BLaER1 treated with 17β-estradiol and CSF1 and Interleukin-3, amounts not matched to agents 10 nM and 100 nM (cell line): ENCODE results near the gene RABL3.
"Not testable (repeated sequence)": the region's sequence is repeated elsewhere in the genome, so short reads cannot be mapped to it uniquely, and the experiment has no call there.

Experiments
- H3K27ac ChIP-seq, 11 experiments: shearing (Covaris generic); formaldehyde crosslinking; 2 replicates each; pipeline ENCODE4 v1.8.1; 2022
- H3K27me3 ChIP-seq, 11 experiments: shearing (Covaris generic); formaldehyde crosslinking; 2 replicates each; pipeline ENCODE4 v1.8.1; 2022
- H3K36me3 ChIP-seq, 11 experiments: shearing (Covaris generic); formaldehyde crosslinking; 2 replicates each; pipeline ENCODE4 v1.8.1; 2022
- H3K4me1 ChIP-seq, 10 experiments: shearing (Covaris generic); formaldehyde crosslinking; 2 replicates each; pipeline ENCODE4 v1.8.1; 2022
- H3K4me2 ChIP-seq, 11 experiments: shearing (Covaris generic); formaldehyde crosslinking; 2 replicates each; pipeline ENCODE4 v1.8.1; 2022
- H3K4me3 ChIP-seq, 10 experiments: shearing (Covaris generic); formaldehyde crosslinking; 2 replicates each; pipeline ENCODE4 v1.8.1; 2022
- H3K9ac ChIP-seq, 11 experiments: shearing (Covaris generic); formaldehyde crosslinking; 2 replicates each; pipeline ENCODE4 v1.8.1; 2022
- H3K9me3 ChIP-seq, 11 experiments: shearing (Covaris generic); formaldehyde crosslinking; replicated peaks in 1 of 11; 2 replicates each; pipeline ENCODE4 v1.8.1; 2022
- H4K20me1 ChIP-seq, 11 experiments: shearing (Covaris generic); formaldehyde crosslinking; 2 replicates each; pipeline ENCODE4 v1.8.1; 2022
- Cebpa-rat ChIP-seq, 11 experiments: shearing (Covaris generic); IDR thresholded peaks; 2 replicates each; pipeline ENCODE4 v1.8.1; 2022

RABL3 gene

DNA sequence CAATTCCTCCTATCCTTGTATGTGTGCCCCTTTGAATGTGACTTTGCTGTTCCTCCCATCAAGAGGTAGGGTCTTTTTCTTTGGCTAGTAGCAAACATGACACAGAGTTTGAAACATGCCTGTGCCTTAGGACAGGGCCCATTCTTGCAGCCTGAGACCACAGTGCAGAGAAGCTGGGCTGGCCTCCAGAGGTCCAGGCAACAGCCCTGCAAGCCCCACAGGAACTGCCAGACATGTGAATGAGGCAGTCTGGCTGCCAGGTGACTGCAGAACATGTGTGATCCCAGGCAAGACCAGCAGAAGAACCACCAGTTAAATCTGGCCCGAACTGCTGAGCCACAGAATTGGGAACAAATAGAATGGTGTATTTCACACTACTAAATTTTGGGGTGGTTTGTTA, 59.1 kb downstream of the RABL3 start:
- H3K27ac ChIP-seq, result no peak overlapping the region

DNA sequence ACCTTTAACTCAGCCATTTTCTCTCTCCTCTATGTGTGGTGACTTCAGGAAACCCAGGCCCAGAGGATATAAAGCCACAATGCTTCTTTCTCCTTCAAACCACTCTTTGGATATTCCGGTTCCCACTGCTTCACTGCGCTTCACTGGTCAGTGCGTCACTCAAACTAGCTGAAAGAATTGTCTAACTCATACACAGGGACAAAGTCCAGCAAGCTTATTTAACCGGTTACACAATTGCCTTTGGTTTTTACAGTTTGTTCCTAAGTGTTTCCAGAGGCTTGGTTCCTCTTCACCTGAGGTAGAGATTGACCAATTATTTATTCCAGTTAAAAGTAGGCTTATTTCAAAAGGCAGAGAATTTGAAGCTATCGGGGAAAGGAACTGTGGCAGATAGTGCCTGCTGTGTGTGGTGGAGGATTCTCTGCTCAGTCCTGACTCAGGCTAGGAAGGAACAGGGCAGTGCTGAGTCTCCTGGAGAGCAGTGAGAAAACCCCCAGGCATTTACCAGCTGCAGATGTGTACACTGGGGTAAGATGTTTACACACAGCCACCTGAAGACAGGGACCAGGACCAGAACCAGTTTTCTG, 60.1 kb downstream of the RABL3 start, which contains the start of gene HGD:
Gene HGD (minus strand): TSS at position 145 of the 587 bp plus-strand sequence. CDS start 128 bp downstream, at position 17.
- Histone ChIP-seq H3K9me3 (peaks cover 0 to 13% (median 10%) of the 10 kb centered on the region in 11 experiments; a peak in 17 of 22 replicates), H3K27me3 (no peaks in the 10 kb centered on the region), H3K27ac (no peak within 1 kb of the TSS), H3K4me2 (no peak within 1 kb of the TSS), H3K4me3 (no peak within 1 kb of the TSS), H3K36me3 (peaks cover 0 to 15% (median 0%) of the 10 kb centered on the region in 11 experiments; a peak in 3 of 22 replicates), H4K20me1 (no peaks in the 10 kb centered on the region), H3K9ac (no peak within 1 kb of the TSS), H3K4me1 (peaks cover 0 to 36% (median 18%) of the 10 kb centered on the region in 10 experiments; a peak in 15 of 20 replicates)
- TF ChIP-seq Cebpa-rat (IDR thresholded peaks at IDR 0.05), result no peak

More for the DNA sequence above, 59.1 kb downstream of the RABL3 start:
- Histone ChIP-seq H3K4me3 (no peak overlapping the region), H3K4me1 (peaks cover 0 to 38% (median 16%) of the 10 kb centered on the region in 10 experiments; a peak in 15 of 20 replicates), H4K20me1 (no peaks in the 10 kb centered on the region), H3K27me3 (no peaks in the 10 kb centered on the region), H3K9me3 (peaks cover 0 to 2% (median 0%) of the 10 kb centered on the region in 11 experiments; a peak in 2 of 22 replicates), H3K36me3 (peaks cover 0 to 17% (median 0%) of the 10 kb centered on the region in 11 experiments; a peak in 4 of 22 replicates), H3K9ac (no peak overlapping the region), H3K4me2 (no peak overlapping the region)
- TF ChIP-seq Cebpa-rat (IDR thresholded peaks at IDR 0.05), result no peak

DNA sequence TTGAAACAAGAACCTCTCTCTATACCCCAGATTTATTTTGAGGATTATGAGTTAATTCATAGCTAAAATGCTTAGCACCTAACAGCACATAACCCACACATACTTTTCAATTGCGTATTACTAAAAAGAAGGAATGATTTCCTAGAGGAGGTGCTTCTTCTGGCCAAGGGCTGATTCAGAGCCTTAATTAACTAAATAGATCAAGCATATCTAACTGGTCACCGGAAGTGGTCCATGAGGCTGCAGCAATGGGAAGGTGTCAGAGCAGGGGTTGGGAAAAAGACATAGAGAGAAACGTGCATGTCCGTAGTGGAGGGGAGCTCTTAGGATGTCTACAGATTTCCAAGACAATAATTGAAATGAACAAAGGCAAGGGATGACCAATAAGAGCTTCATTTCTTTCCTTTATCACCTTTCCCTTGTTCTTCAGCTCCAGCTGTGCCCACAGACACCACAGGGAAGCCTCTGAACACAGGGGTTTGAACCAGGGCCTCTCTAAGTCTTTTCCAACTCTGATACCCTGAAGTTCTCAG, 60.7 kb downstream of the RABL3 start:
- H3K9ac ChIP-seq, result no peak overlapping the region
- no peak overlapping the region for H3K27ac ChIP-seq
- H3K36me3 ChIP-seq, result peaks cover 0 to 13% (median 0%) of the 10 kb centered on the region in 11 experiments; a peak in 2 of 22 replicates
- no peak overlapping the region for H3K4me3 ChIP-seq
- H3K27me3 ChIP-seq, result no peaks in the 10 kb centered on the region
- no peak overlapping the region for H3K4me2 ChIP-seq
- TF ChIP-seq Cebpa-rat (IDR thresholded peaks at IDR 0.05), result no peak
- peaks cover 0 to 16% (median 11%) of the 10 kb centered on the region in 11 experiments; a peak in 17 of 22 replicates for H3K9me3 ChIP-seq
- no peaks in the 10 kb centered on the region for H4K20me1 ChIP-seq
- H3K4me1 ChIP-seq, result peaks cover 0 to 35% (median 18%) of the 10 kb centered on the region in 10 experiments; a peak in 15 of 20 replicates

DNA sequence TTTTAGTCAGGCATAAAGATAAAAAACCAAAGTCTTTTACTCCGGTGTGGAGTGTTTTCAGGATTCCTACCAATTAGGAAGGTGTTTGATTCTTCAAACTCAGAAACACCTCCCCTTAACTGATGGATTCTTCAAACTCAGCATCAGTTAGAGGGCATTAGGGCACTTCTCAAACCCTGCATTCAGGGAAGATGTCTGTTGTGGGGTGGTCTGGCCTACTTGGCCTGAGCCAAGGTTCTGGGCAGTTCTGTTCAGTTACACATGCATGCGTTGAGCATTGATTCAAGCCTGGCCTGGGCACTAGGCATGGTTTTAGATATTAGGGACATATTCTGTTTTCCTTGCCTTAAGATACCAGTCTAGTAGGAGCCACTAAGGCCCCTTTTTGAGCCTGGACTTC, 61.3 kb downstream of the RABL3 start:
- Histone ChIP-seq H3K27ac (no peak overlapping the region), H3K4me1 (peaks cover 0 to 35% (median 18%) of the 10 kb centered on the region in 10 experiments; a peak in 15 of 20 replicates), H4K20me1 (no peaks in the 10 kb centered on the region), H3K4me3 (no peak overlapping the region), H3K36me3 (peaks cover 0 to 9% (median 0%) of the 10 kb centered on the region in 11 experiments; a peak in 2 of 22 replicates), H3K9me3 (peaks cover 0 to 20% (median 13%) of the 10 kb centered on the region in 11 experiments; a peak in 17 of 22 replicates), H3K4me2 (no peak overlapping the region), H3K9ac (no peak overlapping the region), H3K27me3 (no peaks in the 10 kb centered on the region)
- no peak for TF ChIP-seq Cebpa-rat (IDR thresholded peaks at IDR 0.05)

DNA sequence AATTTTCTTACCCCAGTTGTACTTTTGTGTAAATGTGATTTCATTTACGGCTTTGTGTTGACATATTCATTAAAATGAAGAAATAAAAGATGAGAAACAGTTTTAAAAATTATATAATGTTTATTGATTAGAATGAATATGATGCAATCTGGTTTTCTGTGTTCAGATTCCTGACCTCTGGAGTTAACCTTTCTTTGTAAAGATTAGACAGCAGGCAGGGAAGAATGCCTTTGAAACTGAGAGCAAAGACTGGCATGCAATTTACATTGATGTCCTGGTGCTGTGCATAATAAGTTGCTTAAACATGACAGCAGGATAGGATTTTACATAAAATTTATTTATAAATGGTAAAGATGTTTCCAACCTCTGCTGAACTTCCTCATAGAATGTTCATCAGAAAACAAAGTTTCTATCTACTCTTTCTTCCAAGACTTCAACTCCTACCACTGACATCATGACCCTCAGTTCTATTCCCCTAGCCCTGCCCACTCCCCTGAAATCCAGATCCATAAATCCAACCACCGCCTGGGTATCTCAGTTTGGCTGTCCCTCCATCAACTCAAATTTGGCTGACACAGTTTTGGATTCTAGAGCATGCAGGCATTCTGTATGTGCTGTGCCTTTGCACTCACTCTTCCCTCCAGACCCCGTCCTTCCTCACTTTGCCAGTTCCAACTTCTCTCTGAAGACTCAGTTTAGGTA, 62.0 kb downstream of the RABL3 start:
- peaks cover 0 to 20% (median 13%) of the 10 kb centered on the region in 11 experiments; a peak in 17 of 22 replicates for H3K9me3 ChIP-seq
- H3K27me3 ChIP-seq, result no peaks in the 10 kb centered on the region
- H3K27ac ChIP-seq, result no peak overlapping the region
- H3K4me1 ChIP-seq, result peaks cover 0 to 35% (median 18%) of the 10 kb centered on the region in 10 experiments; a peak in 15 of 20 replicates
- peaks cover 0 to 8% (median 0%) of the 10 kb centered on the region in 11 experiments; a peak in 2 of 22 replicates for H3K36me3 ChIP-seq
- H3K4me3 ChIP-seq, result no peak overlapping the region
- H3K9ac ChIP-seq, result no peak overlapping the region
- no peaks in the 10 kb centered on the region for H4K20me1 ChIP-seq
- TF ChIP-seq Cebpa-rat (IDR thresholded peaks at IDR 0.05), result peak in 1 of 11 experiments; percentile 16; a peak in 1 of 22 replicates
- H3K4me2 ChIP-seq, result peak overlapping the region in 2 of 11 experiments; percentile 17 to 78; a peak in 3 of 22 replicates

DNA sequence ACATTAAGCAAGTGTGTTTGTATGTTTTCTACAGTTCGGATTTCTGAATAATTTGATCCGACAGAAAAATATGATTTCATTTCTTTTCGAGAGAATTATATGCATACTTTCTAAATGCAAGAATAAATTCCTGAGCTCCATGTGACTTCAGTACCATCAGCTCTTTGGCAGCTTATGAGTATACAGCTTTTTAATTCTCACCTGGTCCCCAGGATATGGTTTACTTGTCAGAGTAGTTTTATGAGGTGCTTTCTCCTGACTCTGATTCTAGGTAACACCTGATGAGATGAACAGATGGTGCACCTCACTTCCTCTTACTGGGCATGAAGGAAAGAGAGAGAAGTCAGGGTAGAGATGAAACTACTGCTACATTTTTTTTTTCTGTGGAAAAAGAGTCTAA, 63.3 kb downstream of the RABL3 start:
- Histone ChIP-seq H3K27ac (peak overlapping the region in 7 of 11 experiments; percentile 17 to 63 (median 48); a peak in 10 of 22 replicates), H3K36me3 (no peaks in the 10 kb centered on the region), H4K20me1 (no peaks in the 10 kb centered on the region), H3K9me3 (peaks cover 0 to 20% (median 13%) of the 10 kb centered on the region in 11 experiments; a peak in 17 of 22 replicates), H3K27me3 (no peaks in the 10 kb centered on the region), H3K4me2 (peak overlapping the region in 9 of 11 experiments; percentile 0 to 78 (median 57); a peak in 17 of 22 replicates), H3K9ac (peak overlapping the region in 4 of 11 experiments; percentile 8 to 50 (median 24); a peak in 2 of 22 replicates), H3K4me3 (no peak overlapping the region), H3K4me1 (peaks cover 0 to 35% (median 18%) of the 10 kb centered on the region in 10 experiments; a peak in 15 of 20 replicates)
- TF ChIP-seq Cebpa-rat (IDR thresholded peaks at IDR 0.05), result no peak

DNA sequence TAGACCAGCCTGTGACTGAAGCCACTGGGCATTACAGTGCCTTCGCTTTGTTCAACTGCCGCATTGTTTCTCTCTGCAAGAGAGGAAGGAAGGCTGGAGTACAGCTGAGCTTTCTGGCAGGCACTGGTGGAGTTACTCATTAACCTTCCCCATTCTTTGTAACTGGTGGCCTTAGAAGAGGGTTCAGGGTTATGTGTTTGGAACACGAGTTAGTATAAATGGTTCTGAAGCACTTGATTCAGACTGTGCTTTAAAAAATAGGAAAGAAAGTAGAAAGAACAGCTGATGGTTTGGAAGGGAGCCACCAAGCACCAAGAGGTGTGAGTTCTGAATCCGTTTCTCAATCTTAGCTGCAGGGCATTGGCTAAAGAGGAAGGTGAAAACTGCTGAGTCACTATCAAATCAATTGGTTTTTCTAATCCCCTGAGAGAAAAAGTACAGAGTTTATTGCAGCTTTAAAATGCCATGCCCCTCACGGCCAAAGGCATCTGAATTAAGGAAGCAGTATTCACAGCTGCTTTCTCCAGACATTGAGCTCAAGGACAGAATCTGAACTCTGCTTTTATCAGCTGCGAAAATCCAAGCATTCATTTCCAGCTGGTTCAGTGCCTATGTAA, 63.9 kb downstream of the RABL3 start:
- Histone ChIP-seq H3K36me3 (no peaks in the 10 kb centered on the region), H3K27ac (peak overlapping the region in 10 of 11 experiments; percentile 19 to 66 (median 49); a peak in 18 of 22 replicates), H3K27me3 (no peaks in the 10 kb centered on the region), H3K9ac (peak overlapping the region in 6 of 11 experiments; percentile 8 to 50 (median 18); a peak in 6 of 22 replicates), H3K9me3 (peaks cover 0 to 20% (median 13%) of the 10 kb centered on the region in 11 experiments; a peak in 17 of 22 replicates), H4K20me1 (no peaks in the 10 kb centered on the region), H3K4me3 (peak overlapping the region in 2 of 10 experiments; percentile 13 to 14; a peak in 1 of 20 replicates), H3K4me2 (peak overlapping the region in 9 of 11 experiments; percentile 0 to 78 (median 57); a peak in 17 of 22 replicates), H3K4me1 (peaks cover 0 to 35% (median 18%) of the 10 kb centered on the region in 10 experiments; a peak in 15 of 20 replicates)
- TF ChIP-seq Cebpa-rat (IDR thresholded peaks at IDR 0.05), result peak in 1 of 11 experiments; percentile 32; a peak in 1 of 22 replicates

DNA sequence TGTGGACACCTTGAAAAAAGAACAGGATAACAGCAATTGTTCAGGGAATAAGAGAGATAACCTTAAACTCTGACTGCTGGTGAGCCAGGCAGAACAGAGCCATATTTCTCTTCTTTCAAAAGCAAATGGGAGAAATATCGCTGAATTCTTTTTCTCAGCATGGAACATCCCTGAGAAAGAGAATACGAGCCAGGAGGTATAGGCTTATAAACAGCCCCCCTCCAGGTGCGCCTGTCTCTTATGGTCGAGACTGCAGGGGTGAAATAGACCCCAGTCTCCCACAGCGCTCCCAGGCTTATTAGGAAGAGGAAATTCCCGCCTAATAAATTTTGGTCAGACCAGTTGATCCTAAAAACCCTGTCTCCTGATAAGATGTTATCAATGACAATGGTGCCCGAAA, 65.1 kb downstream of the RABL3 start:
- H3K27ac ChIP-seq, H3K4me3 ChIP-seq, H3K36me3 ChIP-seq, H3K4me2 ChIP-seq, H4K20me1 ChIP-seq, H3K9ac ChIP-seq, H3K27me3 ChIP-seq: not testable (repeated sequence)
- H3K4me1 ChIP-seq, result peaks cover 0 to 35% (median 18%) of the 10 kb centered on the region in 10 experiments; a peak in 15 of 20 replicates
- H3K9me3 ChIP-seq, result peaks cover 0 to 20% (median 13%) of the 10 kb centered on the region in 11 experiments; a peak in 17 of 22 replicates
